Cardiac muscle cell (in vitro differentiated cells and primary cell): ENCODE data around the gene EML5. TPM values are rescaled to one million over a fixed set of nuclear protein-coding genes. Genes with fewer than 3 reads are reported as not detected.

Experiments used
- DNase-seq, 2 donors: peaks; one replicate each; pipeline versions ENCODE4 v3.0.0 to v3.0.0-alpha.2; 2010 to 2017; ENCODE audit warnings: low read depth in 1 of 2, low spot score in 1 of 2
- H3K27ac ChIP-seq: fragments of 200-600 bp; sonication (generic); 2 replicates; pipeline ENCODE4 v1.5.1; 2016
- H3K27me3 ChIP-seq: fragments of 200-600 bp; sonication (generic); 2 replicates; pipeline ENCODE4 v1.6.0; 2016; ENCODE audit warnings: control low read depth
- H3K36me3 ChIP-seq: fragments of 200-600 bp; sonication (generic); 2 replicates; pipeline ENCODE4 v1.5.1; 2016; ENCODE audit warnings: control low read depth
- H3K4me1 ChIP-seq: fragments of 200-600 bp; sonication (generic); 2 replicates; pipeline ENCODE4 v1.8.1; 2017; ENCODE audit warnings: low read depth, mild to moderate bottlenecking, mixed run types
- H3K4me3 ChIP-seq: fragments of 200-600 bp; sonication (generic); 2 replicates; pipeline ENCODE4 v1.5.1; 2016; ENCODE audit warnings: mild to moderate bottlenecking
- H3K9me3 ChIP-seq: fragments of 200-600 bp; sonication (generic); 2 replicates; pipeline ENCODE4 v1.5.1; 2017; ENCODE audit warnings: low read depth, mild to moderate bottlenecking, control low read depth
- polyA plus RNA-seq: library from polyadenylated mRNA; unstranded; fragments of >200 nt; fragmentation: Nextera tagmentation; extraction: Ambion mirVana; gene quantifications from 2 replicates; pipeline ENCODE4 v1.2.1, GENCODE V29; 2016
- total RNA-seq: library from RNA; depleted of rRNA; stranded (reverse); fragments of >200 nt; gene quantifications from 2 replicates; pipeline ENCODE4 v1.2.3, GENCODE V29; 2016
- TF ChIP-seq, protein P1 (sequence below): IDR thresholded peaks from 2 replicates; pipeline ENCODE4 v1.5.1; 2012; ENCODE audit warnings: low read depth, mild to moderate bottlenecking, low read length

The EML5 gene
- total and polyA plus RNA-seq, 2 experiments from 2014 or later, result 0.33 to 0.92 TPM

DNA sequence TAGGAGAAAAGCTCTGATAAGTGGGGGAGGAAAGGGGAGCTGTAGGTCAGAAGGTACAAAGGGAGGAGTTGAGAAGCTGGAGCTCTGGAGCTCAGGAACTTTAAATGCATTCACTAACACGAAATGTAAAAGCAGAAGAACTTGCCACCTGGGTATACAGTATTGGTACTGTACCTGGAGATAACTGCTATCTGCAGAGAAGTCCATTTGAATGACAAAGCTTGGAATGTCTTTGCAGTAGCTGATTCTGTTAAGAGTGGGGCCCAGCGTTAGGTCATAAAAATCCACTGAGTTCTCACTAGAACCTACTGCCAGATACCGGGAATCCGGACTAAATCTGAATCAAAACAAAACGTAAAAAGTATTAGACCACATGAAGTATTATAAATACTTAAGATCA is 174.3 kb downstream of the EML5 start:
- no peak for DNase-seq
- no peaks in the 10 kb centered on the region for H3K27me3 ChIP-seq

DNA sequence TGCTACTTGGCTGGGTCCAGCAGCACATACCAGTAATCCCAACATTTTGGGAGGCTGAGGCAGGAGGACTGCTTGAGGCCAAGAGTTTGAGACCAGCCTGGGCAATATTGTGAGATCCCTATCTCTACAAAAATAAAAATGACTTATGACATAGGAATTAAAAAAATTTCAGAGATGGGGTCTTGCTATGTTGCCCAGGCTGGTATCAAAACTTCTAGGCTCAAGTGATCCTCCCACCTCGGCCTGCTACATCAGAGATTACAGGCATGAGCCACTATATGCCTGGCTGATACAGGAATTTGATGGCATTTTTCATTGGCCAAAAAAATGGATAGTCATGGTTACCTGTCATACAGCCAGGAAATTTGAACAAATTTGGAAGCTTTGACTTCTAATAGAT is 175.3 kb downstream of the EML5 start:
- no peak for DNase-seq
- no peaks in the 10 kb centered on the region for H3K27me3 ChIP-seq
- H3K4me1 ChIP-seq, result peaks cover 18% of the 10 kb centered on the region
- H3K4me3 ChIP-seq, result no peak overlapping the region
- TF ChIP-seq, protein P1, sequence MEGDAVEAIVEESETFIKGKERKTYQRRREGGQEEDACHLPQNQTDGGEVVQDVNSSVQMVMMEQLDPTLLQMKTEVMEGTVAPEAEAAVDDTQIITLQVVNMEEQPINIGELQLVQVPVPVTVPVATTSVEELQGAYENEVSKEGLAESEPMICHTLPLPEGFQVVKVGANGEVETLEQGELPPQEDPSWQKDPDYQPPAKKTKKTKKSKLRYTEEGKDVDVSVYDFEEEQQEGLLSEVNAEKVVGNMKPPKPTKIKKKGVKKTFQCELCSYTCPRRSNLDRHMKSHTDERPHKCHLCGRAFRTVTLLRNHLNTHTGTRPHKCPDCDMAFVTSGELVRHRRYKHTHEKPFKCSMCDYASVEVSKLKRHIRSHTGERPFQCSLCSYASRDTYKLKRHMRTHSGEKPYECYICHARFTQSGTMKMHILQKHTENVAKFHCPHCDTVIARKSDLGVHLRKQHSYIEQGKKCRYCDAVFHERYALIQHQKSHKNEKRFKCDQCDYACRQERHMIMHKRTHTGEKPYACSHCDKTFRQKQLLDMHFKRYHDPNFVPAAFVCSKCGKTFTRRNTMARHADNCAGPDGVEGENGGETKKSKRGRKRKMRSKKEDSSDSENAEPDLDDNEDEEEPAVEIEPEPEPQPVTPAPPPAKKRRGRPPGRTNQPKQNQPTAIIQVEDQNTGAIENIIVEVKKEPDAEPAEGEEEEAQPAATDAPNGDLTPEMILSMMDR, result no peak
- H3K27ac ChIP-seq, result no peak overlapping the region
- peaks cover 3% of the 10 kb centered on the region for H3K36me3 ChIP-seq
- no peaks in the 10 kb centered on the region for H3K9me3 ChIP-seq

More for the DNA sequence above, 174.3 kb downstream of the EML5 start:
- TF ChIP-seq, protein P1, result no peak
- no peaks in the 10 kb centered on the region for H3K9me3 ChIP-seq
- H3K4me3 ChIP-seq, result no peak overlapping the region
- peaks cover 18% of the 10 kb centered on the region for H3K4me1 ChIP-seq
- peak overlapping the region; percentile 67 for H3K27ac ChIP-seq
- peaks cover 2% of the 10 kb centered on the region for H3K36me3 ChIP-seq

DNA sequence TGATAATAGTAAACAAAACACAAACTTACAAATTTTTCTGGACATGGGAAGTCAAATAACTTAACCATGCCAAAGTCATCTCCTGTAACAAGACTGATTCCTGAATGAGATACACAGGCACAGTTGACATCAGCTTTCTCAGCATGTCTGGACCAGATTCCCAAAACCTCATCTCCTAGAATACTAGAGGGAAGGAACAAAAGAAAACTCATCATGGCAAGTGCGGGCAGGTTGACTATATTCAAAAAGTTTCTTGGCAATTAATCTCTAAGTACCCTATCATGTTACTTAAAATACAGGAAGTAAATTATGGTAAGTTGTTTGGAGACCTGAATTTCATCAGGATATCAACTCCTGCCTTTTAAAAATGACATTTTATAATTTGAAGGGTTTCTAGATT is 176.1 kb downstream of the EML5 start:
- H3K9me3 ChIP-seq, result no peaks in the 10 kb centered on the region
- TF ChIP-seq, protein P1, result no peak
- peaks cover 5% of the 10 kb centered on the region for H3K36me3 ChIP-seq
- no peak for DNase-seq
- H3K4me3 ChIP-seq, result no peak overlapping the region
- peaks cover 18% of the 10 kb centered on the region for H3K4me1 ChIP-seq
- no peaks in the 10 kb centered on the region for H3K27me3 ChIP-seq
- peak overlapping the region; percentile 61 for H3K27ac ChIP-seq

DNA sequence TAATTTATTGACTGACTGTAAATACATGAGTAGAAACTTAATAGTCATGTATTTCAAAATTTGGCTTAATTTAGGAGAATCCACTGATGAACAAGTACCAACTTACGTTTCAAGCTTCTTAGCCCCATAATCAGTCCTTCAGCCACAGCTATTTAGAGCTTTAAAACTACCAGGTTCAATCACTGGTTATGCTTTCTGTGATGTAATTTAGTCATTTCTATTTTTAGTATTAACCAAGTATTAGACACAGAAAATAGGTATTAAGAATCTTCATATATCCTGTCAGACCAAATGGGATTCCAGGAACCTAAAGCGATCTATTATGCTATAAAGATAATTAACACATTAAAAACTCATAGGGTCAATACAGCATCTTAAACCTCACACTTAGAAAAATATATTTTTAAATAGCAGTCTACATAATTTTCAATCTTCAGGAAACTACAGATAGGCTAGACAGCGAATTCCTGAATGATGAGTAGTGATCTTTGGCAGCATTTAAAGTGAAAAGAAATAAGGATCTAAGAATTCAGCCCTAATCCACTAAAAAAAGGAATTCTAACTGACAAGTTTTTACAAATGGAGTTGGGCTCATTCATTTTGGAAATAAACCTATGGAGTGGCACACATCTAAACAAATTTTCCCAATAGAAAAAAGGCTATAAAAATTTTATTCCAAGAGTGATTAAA is 178.4 kb downstream of the EML5 start:
- Histone ChIP-seq H3K36me3 (peaks cover 29% of the 10 kb centered on the region), H3K27me3 (no peaks in the 10 kb centered on the region), H3K27ac (no peak overlapping the region), H3K9me3 (no peaks in the 10 kb centered on the region), H3K4me1 (peaks cover 18% of the 10 kb centered on the region), H3K4me3 (no peak overlapping the region)
- DNase-seq, result peak in 1 of 2 donors; percentile 72
- TF ChIP-seq, protein P1, result no peak

DNA sequence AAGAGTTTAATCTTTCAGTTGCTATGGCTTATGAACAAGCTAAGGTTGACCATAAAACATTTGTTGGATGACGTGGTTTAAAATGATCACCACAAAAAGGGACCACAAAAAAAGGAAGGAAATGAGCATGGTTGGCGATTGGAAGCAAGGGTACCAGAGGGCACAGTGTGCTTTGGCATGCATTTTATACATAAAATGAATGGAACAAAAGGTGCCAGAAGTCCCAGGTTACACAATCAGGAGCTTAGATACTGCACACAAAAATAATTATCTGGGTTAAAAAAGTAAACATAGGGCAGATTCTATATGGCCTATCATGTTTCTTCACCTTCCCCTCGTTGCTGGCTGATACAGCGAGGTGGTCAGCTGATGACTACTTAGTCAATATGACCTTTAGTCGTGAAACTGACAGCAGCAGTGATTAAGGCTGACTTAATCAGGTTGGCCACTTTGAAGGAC is 179.2 kb downstream of the EML5 start:
- TF ChIP-seq, protein P1, result no peak
- Histone ChIP-seq H3K27ac (no peak overlapping the region), H3K4me3 (no peak overlapping the region), H3K36me3 (peaks cover 37% of the 10 kb centered on the region), H3K27me3 (no peaks in the 10 kb centered on the region), H3K4me1 (peaks cover 17% of the 10 kb centered on the region), H3K9me3 (no peaks in the 10 kb centered on the region)
- peak in 1 of 2 donors; percentile 48 for DNase-seq
